GM10266 (cell line): Measurements from ENCODE around the gene CRHR1.

Experiments
- DNase-seq: peaks from one replicate; pipeline ENCODE4 v3.0.0; 2012; ENCODE audit errors: extremely low spot score
- CTCF ChIP-seq: IDR thresholded peaks from 2 replicates; pipeline ENCODE4 v1.5.1; 2012; ENCODE audit warnings: mild to moderate bottlenecking, low read depth; ENCODE audit not compliant: control insufficient read depth, insufficient read depth; ENCODE audit errors: missing control alignments

Gene CRHR1

GRCh38 chr17:45828582-45829133, 44.5 kb downstream of the CRHR1 start:
- no peak for DNase-seq
- no peak for TF ChIP-seq CTCF

GRCh38 chr17:45833920-45834319, 49.8 kb downstream of the CRHR1 start:
- DNase-seq, result no peak
- no peak for TF ChIP-seq CTCF

GRCh38 chr17:45834471-45835396, 50.6 kb downstream of the CRHR1 start:
- no peak for TF ChIP-seq CTCF
- DNase-seq, result no peak

- no peak for DNase-seq
- TF ChIP-seq CTCF, result no peak
Observed at GRCh38 chr17:45835481-45835880, 51.4 kb downstream of the CRHR1 start.

GRCh38 chr17:45836047-45837044, 52.2 kb downstream of the CRHR1 start:
- no peak for TF ChIP-seq CTCF
- DNase-seq, result no peak

GRCh38 chr17:45837187-45837586, 53.1 kb downstream of the CRHR1 start:
- TF ChIP-seq CTCF, result no peak
- DNase-seq, result no peak
